GM13976 (cell line): ENCODE results near the gene XRN1.
A peak's percentile ranks its signal among the peaks of the same experiment; 100 is the strongest.

Experiments used
- DNase-seq: peaks from one replicate; pipeline ENCODE4 v3.0.0; 2012; ENCODE audit warnings: low spot score
- in situ Hi-C: fragments of 300-500 bp; cut with MboI; formaldehyde crosslinking; loops from one replicate; pipeline ENCODE4 v1.12.0; 2022; ENCODE audit warnings: low sequenced_read_pairs, mixed read lengths, inconsistent platforms; ENCODE audit not compliant: unreplicated experiment
- TF ChIP-seq, protein P1 (sequence below): IDR thresholded peaks from 2 replicates; pipeline ENCODE4 v1.5.1; 2012; ENCODE audit warnings: borderline replicate concordance, mild to moderate bottlenecking; ENCODE audit not compliant: insufficient read depth; ENCODE audit errors: extremely low read depth, missing control alignments, control extremely low read depth

Gene XRN1, protein sequence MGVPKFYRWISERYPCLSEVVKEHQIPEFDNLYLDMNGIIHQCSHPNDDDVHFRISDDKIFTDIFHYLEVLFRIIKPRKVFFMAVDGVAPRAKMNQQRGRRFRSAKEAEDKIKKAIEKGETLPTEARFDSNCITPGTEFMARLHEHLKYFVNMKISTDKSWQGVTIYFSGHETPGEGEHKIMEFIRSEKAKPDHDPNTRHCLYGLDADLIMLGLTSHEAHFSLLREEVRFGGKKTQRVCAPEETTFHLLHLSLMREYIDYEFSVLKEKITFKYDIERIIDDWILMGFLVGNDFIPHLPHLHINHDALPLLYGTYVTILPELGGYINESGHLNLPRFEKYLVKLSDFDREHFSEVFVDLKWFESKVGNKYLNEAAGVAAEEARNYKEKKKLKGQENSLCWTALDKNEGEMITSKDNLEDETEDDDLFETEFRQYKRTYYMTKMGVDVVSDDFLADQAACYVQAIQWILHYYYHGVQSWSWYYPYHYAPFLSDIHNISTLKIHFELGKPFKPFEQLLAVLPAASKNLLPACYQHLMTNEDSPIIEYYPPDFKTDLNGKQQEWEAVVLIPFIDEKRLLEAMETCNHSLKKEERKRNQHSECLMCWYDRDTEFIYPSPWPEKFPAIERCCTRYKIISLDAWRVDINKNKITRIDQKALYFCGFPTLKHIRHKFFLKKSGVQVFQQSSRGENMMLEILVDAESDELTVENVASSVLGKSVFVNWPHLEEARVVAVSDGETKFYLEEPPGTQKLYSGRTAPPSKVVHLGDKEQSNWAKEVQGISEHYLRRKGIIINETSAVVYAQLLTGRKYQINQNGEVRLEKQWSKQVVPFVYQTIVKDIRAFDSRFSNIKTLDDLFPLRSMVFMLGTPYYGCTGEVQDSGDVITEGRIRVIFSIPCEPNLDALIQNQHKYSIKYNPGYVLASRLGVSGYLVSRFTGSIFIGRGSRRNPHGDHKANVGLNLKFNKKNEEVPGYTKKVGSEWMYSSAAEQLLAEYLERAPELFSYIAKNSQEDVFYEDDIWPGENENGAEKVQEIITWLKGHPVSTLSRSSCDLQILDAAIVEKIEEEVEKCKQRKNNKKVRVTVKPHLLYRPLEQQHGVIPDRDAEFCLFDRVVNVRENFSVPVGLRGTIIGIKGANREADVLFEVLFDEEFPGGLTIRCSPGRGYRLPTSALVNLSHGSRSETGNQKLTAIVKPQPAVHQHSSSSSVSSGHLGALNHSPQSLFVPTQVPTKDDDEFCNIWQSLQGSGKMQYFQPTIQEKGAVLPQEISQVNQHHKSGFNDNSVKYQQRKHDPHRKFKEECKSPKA (N-terminal part only)

DNA sequence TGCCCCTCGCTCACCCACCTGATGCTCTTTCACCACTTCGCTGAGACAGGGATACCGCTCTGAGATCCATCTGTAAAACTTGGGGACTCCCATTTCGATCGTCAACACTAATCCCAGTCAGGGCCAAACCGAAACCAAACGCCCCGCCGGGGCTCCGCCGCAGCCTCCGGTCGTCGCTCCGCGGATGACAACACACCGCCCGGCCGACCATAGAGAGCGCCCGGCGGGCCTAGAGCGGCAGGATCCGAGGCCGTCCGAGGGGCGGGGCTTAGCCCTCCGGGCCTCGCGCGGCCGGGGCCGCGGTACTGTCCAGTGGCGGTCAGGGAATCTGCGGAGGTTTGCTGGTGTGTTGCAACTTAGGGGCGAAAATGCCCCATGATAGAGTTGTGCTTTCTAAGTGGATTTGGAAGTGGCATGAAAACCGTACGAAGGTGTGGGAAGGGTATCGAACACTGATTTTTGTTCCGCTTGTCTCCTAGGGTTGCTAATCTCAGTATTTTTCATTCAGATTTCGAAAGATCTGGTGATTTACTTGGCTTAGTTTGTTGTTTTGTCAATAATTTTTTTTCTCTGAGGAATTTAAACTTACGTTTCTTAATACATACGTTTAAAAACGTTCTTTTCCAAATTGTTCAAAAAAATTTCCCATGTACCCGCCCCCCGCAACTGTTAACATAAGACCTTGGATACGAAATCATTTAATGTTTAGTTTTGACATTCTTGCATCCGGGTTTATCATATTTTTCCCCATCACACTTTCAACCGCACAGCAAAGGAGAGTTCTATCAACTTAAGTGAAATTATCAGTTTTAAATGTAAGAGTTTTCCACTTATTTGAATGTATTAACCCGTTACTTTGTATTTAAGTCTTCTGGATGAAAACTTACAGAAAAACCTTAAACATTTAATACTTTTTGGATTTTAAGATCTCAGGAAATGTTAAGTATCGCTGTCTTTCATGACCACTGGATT is at the start of gene XRN1:
Gene XRN1 (minus strand): TSS at position 186 of the 972 bp plus-strand sequence. CDS start 93 bp downstream, at position 93.
- peak; percentile 98 for DNase-seq
- TF ChIP-seq, protein P1, sequence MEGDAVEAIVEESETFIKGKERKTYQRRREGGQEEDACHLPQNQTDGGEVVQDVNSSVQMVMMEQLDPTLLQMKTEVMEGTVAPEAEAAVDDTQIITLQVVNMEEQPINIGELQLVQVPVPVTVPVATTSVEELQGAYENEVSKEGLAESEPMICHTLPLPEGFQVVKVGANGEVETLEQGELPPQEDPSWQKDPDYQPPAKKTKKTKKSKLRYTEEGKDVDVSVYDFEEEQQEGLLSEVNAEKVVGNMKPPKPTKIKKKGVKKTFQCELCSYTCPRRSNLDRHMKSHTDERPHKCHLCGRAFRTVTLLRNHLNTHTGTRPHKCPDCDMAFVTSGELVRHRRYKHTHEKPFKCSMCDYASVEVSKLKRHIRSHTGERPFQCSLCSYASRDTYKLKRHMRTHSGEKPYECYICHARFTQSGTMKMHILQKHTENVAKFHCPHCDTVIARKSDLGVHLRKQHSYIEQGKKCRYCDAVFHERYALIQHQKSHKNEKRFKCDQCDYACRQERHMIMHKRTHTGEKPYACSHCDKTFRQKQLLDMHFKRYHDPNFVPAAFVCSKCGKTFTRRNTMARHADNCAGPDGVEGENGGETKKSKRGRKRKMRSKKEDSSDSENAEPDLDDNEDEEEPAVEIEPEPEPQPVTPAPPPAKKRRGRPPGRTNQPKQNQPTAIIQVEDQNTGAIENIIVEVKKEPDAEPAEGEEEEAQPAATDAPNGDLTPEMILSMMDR: no peak
- in situ Hi-C loops: no loop called here

DNA sequence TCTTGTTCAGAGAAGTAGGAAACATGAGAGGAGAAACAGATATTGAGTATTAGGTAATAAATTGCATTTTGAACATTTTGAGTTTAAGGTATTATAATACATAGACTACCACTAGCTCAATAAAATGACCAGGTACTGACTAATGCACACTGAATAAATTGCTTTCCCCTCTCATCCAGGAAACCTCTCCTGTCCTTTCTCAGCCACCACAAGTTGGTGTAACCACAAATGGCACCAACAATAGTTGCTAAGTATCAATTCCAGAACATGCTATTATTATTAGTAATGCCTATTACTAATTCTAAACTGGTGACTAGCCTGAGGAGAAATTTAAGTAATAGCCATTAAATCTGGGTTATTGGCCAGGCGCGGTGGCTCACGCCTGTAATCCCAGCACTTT is 47.3 kb upstream of the XRN1 start:
- no peak for DNase-seq
- TF ChIP-seq, protein P1: no peak
- in situ Hi-C loops: no loop called here

DNA sequence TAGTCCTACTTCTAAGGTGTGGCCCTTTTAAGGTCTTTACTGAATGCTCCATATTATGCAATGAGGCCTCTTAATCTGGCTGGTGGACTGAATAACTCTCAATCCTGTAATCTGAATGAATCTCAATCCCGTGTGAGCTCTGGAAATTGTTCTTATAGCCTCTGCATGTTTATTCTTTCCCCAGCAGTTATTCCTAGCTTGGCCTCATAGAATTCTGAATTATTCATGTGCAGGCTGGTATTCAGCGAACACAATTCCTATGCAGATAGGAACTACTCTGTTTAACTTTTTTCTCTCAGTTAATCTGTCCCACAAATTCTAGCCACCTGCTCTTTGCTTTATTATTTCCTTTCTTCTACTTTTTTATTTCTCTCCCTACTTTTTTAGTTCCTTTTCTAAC is 44.3 kb upstream of the XRN1 start:
- in situ Hi-C loops: no loop called here
- TF ChIP-seq, protein P1: no peak
- no peak for DNase-seq

DNA sequence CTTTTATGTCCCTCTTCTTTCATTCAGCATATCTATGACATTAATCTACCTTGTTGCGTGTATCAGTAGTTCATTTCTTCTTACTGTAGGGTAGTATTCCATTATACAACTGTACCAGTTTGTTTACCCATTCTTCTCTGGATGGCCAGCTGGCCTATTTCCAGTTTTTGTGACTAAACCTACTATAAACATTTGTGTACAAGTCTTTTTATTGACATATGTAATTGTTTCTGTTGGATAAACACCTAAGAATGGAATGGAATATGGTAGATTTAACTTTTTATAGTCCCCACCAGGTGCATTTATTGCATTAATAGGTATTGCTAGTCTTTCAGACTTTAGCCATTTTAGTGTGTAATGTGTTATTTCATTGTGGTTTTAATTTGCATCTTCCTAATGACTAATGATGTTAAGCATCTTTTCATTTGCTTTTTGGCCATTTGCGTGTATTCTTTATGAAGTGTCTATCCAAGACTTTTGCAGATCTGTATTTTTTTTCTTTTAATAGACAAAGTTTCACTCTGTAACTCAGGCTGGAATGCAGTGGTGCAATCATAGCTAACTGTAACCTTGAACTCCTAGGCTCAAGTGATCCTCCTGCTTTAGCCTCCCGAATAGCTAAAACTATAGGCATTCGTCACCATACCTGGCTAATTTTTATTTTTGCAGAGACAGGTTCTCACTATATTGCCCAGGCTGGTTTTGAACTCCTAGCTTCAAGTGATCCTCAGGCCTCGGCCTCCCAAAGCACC is 41.9 kb upstream of the XRN1 start:
- no peak for DNase-seq
- in situ Hi-C loops: no loop called here
- TF ChIP-seq, protein P1: no peak

DNA sequence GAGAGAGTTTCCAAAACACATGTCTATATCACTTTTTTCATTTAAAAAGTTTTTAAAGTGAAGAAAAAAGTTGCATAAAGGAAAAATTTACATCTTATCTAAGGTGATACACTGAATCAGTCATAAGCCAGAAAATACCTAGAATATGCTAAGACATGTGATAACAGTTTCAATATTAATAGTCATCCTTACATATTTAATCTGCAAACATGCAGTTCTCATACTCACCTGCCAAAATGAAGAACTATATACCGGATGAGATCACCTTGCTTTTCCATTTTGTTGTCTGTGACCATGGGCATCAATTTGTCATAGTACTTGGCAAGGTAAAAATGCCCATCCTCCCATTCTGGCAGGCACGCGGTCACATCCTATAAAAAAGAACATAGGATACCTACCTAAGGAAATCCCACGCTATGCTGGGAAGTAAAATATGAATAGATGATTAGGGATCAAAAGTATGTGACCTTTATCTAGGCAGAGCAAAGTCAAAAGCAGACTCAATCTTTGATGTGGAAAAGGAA is 37.1 kb upstream of the XRN1 start:
- no peak for DNase-seq
- in situ Hi-C loops: no loop called here
- TF ChIP-seq, protein P1: no peak
